Esophagus muscularis mucosa (tissue), 4 donors: Measurements from ENCODE around the gene CNNM3. TPM values are rescaled to one million over a fixed set of nuclear protein-coding genes. Genes with fewer than 3 reads are reported as not detected.

Source experiments
- DNase-seq: peaks from one replicate; pipeline ENCODE4 v3.0.0-alpha.2; 2017; ENCODE audit errors: extremely low spot score
- H3K27ac ChIP-seq, 4 donors: fragments of 200-600 bp; sonication (generic); replicated peaks in 1 of 4; 1 replicate in 3 of 4; 2 replicates in 1 of 4; pipeline ENCODE4 v1.5.1; 2016 to 2019; ENCODE audit warnings: mild to moderate bottlenecking in 1 of 4
- H3K27me3 ChIP-seq, 4 donors: fragments of 200-600 bp; sonication (generic); one replicate each; pipeline versions ENCODE4 v1.5.1 to v1.6.0; 2016 to 2019
- H3K36me3 ChIP-seq, 4 donors: fragments of 200-600 bp; sonication (generic); one replicate each; pipeline ENCODE4 v1.5.1; 2016 to 2019
- H3K4me1 ChIP-seq, 4 donors: fragments of 200-600 bp; sonication (generic); one replicate each; pipeline ENCODE4 v1.5.1; 2016 to 2019
- H3K4me3 ChIP-seq, 4 donors: fragments of 200-600 bp; sonication (generic); 1 replicate in 2 of 4; 2 replicates in 2 of 4; pipeline ENCODE4 v1.5.1; 2016 to 2019; ENCODE audit warnings: mild to moderate bottlenecking in 4 of 4, moderate library complexity in 1 of 4
- H3K9me3 ChIP-seq, 4 donors: fragments of 200-600 bp; sonication (generic); 1 replicate in 3 of 4; 2 replicates in 1 of 4; pipeline ENCODE4 v1.5.1; 2016 to 2019
- CTCF ChIP-seq, 3 experiments: fragments of 200-600 bp in 2 of 3; fragments of 450-650 bp in 1 of 3; sonication (generic) in 2 of 3; IDR thresholded peaks; one replicate each; pipeline ENCODE4 v1.5.1; 2017 to 2019; ENCODE audit warnings: antibody characterized with exemption in 3 of 3, mild to moderate bottlenecking in 2 of 3, moderate library complexity in 1 of 3
- EP300 ChIP-seq: sonication (generic); formaldehyde crosslinking; IDR thresholded peaks from one replicate; pipeline ENCODE4 v1.6.1; 2017; ENCODE audit warnings: antibody characterized with exemption
- POLR2A ChIP-seq: fragments of 450-650 bp; IDR thresholded peaks from one replicate; pipeline ENCODE4 v1.6.1; 2017; ENCODE audit warnings: antibody characterized with exemption, moderate library complexity, mild to moderate bottlenecking, low read depth
- POLR2AphosphoS5 ChIP-seq, 2 donors: sonication (generic); formaldehyde crosslinking; IDR thresholded peaks; one replicate each; pipeline ENCODE4 v1.6.1; 2017; ENCODE audit warnings: antibody characterized with exemption in 2 of 2
- WGBS: methylation state at CpG from one replicate; pipeline ENCODE4 v1.1.5; 2018; 5-methylcytosine and 5-hydroxymethylcytosine counted together
- intact Hi-C: fragments of 100-400 bp; cut with DNase I; formaldehyde crosslinking; loops from one replicate; pipeline ENCODE4 v1.15.1; 2023
- total RNA-seq, 4 donors: library from RNA; depleted of rRNA; stranded (reverse); fragments of >200 nt; gene quantifications; one replicate each; pipeline versions ENCODE4 v1.1.0 to v1.2.1, GENCODE V29; 2016

Gene CNNM3
- total RNA-seq, 4 donors from 2014 or later: 11.8 to 30.3 (median 22.1) TPM

DNA sequence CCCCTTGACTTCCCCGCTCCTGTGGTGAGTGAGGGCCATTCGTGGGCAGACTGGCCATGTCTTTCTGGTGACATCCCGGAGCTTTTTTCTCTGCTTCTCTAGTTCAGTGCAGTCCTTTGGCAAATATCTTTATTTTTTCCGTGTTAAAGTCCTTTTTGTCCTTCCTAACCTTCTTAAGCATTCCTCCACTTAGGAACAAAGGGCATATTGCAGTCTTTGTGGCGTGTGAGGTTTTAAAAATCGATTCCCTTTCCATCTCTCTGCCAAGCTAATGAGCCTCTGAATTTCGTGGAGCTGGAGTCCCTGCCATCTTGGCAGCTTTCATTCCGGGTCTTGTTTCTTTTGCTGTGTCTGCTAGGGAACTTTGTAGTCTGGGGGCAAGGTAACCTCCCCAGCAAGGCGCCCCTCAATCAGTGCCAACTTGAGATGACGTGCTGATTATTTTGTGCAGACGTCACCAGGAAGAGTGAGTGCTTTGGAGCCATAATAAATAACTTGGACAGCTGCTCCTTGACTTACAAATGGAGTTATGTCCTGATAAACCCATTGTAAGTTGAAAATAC is 5.1 kb downstream of the CNNM3 start:
- peak overlapping the region in 1 of 4 donors; percentile 8 for H3K27ac ChIP-seq
- H3K36me3 ChIP-seq: peaks cover 0 to 35% (median 20%) of the 10 kb centered on the region in 4 donors
- WGBS: 76% methylated on average over 11 of the region's 11 CpGs
- no peak for DNase-seq
- intact Hi-C loops: no loop called here
- no peaks in the 10 kb centered on the region for H3K9me3 ChIP-seq
- H3K27me3 ChIP-seq: no peaks in the 10 kb centered on the region
- no peak overlapping the region for H3K4me3 ChIP-seq
- no peak for TF ChIP-seq POLR2AphosphoS5 (IDR thresholded peaks at IDR 0.05)
- TF ChIP-seq CTCF (IDR thresholded peaks at IDR 0.05): no peak
- TF ChIP-seq POLR2A: no peak
- H3K4me1 ChIP-seq: peaks cover 59 to 84% (median 80%) of the 10 kb centered on the region in 4 donors

DNA sequence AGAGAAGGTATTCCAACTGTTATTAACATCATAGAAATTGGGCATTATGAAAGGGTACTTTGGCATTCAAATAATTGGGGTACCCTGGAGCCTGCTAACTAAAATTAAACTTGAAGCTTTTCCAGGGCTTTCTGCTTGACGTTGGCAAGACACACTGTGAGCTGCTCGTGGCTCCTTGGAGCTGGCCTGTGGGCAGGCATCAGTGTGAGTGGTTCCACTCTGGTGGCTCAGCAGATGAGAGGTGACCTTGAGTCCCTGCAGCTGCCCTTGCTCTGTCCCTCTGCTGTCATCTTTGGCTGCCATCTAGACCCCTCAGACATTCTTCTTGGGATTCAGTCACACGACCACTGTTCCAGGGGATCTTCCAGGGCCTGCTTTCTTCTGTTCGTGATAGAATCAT is 6.7 kb downstream of the CNNM3 start:
- Histone ChIP-seq H3K4me1 (peaks cover 52 to 74% (median 72%) of the 10 kb centered on the region in 4 donors), H3K27me3 (no peaks in the 10 kb centered on the region), H3K27ac (peak overlapping the region; percentile 48 to 64 (median 63)), H3K9me3 (no peaks in the 10 kb centered on the region), H3K4me3 (no peak overlapping the region), H3K36me3 (peaks cover 10 to 51% (median 36%) of the 10 kb centered on the region in 4 donors)
- no peak for DNase-seq
- WGBS: 33% methylated on average over 4 of the region's 4 CpGs
- intact Hi-C loops: no loop called here
- TF ChIP-seq CTCF (IDR thresholded peaks at IDR 0.05) (no peak), POLR2A (no peak), EP300 (no peak), POLR2AphosphoS5 (IDR thresholded peaks at IDR 0.05) (no peak)

- Histone ChIP-seq H3K9me3 (no peaks in the 10 kb centered on the region), H3K4me1 (peaks cover 47 to 70% (median 68%) of the 10 kb centered on the region in 4 donors), H3K36me3 (peaks cover 14 to 55% (median 40%) of the 10 kb centered on the region in 4 donors), H3K27me3 (no peaks in the 10 kb centered on the region), H3K4me3 (no peak overlapping the region), H3K27ac (peak overlapping the region; percentile 48 to 64 (median 63))
- no peak for TF ChIP-seq POLR2A
- no peak for TF ChIP-seq EP300
- TF ChIP-seq POLR2AphosphoS5 (IDR thresholded peaks at IDR 0.05): no peak
- no peak for TF ChIP-seq CTCF (IDR thresholded peaks at IDR 0.05)
- intact Hi-C loops: no loop called here
- no peak for DNase-seq
- WGBS: 57% methylated on average over 2 of the region's 11 CpGs
Observed at GRCh38 chr2:96823198-96823597, 7.1 kb downstream of the CNNM3 start.

- Histone ChIP-seq H3K9me3 (no peaks in the 10 kb centered on the region), H3K27me3 (no peaks in the 10 kb centered on the region), H3K4me1 (peaks cover 37 to 59% (median 57%) of the 10 kb centered on the region in 4 donors), H3K4me3 (no peak overlapping the region), H3K27ac (peak overlapping the region; percentile 48 to 64 (median 63)), H3K36me3 (peaks cover 25 to 66% (median 51%) of the 10 kb centered on the region in 4 donors)
- no peak for DNase-seq
- WGBS: 51% methylated on average over 6 of the region's 6 CpGs
- intact Hi-C loops: no loop called here
- TF ChIP-seq EP300 (no peak), CTCF (IDR thresholded peaks at IDR 0.05) (no peak), POLR2A (no peak), POLR2AphosphoS5 (IDR thresholded peaks at IDR 0.05) (no peak)
Observed at GRCh38 chr2:96824079-96824870, 8.2 kb downstream of the CNNM3 start.
